NCI-H146 (cell line): Measurements from ENCODE around the gene RHOH.

Experiments
- DNase-seq: peaks from one replicate; lab custom pipeline; 2025; lab: John Stamatoyannopoulos, UW

The RHOH gene

DNA sequence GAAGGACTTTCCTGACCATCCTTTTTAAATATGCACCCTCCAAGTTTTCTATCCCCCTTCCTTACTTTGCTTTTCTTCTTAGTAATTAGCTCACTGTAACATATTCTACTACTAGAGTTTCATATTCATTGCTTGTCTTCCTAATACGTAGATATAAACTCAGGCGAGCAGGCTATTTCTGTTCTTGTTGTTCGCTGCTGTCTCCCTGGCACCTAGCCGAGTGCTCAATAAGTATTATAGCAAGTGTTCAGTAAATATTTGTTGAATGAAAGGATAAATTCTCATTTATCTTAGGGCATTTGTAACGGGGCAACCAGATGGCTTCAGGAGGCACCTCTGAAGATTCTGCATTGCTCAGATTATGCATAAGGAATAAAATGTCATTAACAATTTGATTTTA, 6.8 kb upstream of the RHOH start:
- peak; percentile 53 for DNase-seq

DNA sequence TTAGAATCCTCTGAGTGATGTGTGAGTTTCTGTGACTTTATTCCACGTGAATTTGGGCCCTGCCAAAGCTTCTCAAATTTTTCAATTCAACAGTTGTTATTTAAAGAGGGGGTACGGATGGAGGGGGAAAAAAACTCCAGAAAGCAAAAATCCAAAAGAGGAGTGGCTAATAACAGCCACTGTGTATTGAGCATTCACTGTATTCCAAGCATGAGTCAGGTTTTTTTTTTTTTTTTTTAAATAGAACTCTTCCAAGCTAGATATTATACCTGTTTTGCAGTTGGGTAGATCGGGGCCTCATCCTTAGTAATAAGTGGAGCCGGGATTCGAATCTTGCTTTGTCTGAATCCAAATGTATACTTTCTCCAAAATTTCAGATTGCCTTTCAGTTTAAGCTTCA, 6.4 kb upstream of the RHOH start:
- no peak for DNase-seq

DNA sequence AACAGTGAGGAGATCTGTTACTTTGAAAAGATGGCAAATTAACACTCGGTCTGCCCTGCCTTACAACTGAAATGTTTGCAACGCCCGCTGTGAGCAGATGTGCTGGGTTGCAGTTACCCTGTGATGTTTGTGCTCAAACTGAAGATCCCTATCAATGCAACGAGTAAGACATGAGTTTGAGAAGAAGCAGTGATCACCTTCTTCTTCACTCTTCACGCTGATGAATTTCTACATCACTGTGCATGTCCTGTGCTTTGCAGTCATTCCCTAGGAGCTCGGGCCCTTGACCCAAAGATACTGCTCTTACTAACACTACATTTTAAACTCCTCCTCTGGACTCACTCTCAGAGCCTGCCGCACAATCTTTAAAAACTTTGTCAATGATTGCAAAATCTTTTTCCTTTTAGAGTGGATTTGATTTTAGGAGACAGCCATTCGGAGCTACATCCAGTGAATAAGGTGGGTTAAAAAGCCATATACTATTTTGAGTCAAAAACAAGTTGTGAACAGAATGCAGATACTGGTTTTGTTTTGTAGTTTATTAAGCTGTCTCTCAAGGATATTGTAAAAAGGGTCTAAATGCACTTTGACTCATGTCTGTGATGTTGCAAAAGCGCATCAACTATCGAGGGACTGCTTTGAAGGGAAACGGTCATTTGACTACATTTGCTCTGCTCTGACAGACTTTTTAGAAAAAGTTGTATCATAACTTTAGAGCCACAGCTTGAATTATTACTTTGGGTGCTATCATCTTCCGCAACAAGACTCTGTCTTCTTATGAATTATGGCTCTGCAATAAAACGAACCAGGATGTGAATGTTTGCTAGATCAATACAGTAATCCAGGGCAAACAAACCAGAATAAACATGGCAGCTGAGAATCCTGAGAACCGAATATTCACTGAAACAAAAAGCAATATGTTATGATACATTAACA, 5.7 kb upstream of the RHOH start:
- peak; percentile 78 for DNase-seq

DNA sequence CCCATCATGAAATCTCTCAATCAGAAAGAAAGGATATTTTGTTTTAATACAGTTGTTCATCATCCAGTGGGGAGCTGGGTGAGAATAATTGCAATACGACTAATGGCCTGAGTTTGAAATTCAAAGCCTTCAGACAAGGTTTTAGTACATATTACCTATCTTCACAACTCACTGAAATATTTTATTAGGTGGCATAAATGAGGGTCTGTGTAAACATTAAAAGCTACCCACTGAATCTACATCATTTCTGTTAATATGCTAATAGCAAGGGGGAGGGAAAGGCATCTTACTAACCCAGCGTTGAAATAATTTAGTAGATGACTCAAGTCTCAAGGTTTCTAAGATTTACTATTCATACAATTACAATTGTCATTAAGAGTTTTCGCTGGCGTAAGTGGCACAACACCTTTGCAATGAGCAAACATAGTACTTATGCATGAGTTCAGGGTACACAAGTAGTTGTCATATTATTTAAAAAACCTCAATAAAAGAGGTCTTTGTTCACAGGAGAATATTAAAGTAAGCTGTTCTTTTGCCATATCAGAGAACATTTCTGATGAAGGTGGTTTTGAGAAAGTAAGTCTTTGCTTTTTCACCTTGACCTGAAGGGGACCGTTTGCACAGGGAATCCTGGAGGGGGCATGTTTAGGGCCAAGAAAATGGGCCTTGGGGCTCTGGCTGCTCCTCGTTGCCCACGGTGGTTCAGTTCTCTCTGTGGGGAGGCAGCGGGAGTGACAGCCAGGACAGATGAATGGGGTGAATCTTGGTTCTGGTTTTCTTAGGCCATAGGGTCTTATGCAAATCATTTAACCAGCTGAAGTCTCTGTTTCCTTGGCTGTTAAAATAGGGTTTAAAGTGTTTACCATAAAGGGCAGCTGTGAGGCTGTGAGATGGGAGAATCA, 4.5 kb upstream of the RHOH start:
- DNase-seq, result no peak

DNA sequence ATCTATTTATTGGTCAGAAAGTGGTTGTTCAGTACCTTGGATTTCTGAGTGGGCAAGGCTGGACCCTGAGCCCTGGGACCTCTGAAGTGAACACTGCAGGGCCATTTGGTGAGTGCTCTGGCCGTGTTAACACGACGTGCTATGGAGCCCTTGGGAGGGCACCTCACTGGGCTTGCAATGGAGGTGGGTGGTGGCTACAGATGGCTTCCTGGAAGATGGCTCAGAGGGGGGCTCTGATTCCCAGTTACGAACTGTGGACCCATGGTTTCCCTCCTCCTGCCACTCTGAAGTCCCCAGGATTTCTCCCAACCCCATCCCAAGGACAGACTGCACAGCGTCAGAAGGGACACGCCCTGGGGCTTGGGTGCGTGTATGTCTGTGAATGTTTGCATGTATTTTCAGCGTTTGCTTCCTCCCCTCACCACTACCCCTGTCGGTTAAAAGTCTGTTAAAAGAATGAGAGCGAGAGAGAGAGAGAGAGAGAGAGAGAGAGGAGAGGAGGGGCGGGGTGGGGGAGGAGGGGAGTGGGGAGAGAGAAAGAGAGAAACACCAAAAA, 3.7 kb upstream of the RHOH start:
- DNase-seq, result no peak

DNA sequence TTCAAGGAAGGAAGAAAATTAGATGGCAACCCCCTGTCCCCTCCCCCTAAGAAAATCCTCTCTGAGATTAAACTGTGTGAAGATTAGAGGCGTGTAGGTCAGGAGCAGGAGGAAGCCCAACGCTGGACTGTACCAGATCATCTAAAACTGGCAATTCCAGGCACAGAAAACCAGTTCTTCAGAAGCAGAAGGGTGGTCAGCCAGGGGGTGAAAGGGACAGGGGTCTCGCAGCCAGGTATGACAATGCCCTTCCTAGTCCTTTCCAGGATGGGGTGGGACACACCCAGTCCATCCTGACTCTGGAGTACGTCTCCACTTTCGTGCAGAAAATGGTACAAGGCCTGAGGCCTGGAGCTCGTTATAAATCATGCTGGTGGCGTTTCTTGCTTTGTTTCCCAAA, 3.3 kb upstream of the RHOH start:
- DNase-seq, result no peak

DNA sequence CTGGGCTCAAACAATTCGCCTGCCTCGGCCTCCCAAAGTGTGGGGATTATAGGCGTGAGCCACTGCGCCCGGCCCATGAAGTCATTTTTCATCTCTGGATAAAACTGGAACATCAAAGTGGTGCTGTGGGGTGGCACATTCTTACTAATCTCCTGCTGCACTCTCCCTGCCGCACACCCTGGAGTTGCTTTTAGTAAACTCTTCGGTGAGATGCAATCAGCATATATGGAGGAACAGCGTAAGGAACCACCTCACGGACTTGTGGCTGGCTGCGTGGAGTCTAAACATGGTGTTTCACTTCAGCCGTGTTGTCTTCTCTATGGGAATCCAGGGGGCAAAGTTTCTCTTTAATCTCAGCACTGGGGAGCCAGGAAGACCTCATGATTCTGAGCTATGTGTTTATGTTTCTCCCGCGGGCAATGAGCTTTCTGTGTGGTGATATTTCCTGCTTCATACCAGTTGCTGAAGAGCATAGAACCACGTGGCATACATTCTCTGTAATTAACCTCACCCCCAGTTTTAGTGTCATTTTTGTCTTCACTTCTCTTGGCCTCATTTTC, 2.1 kb upstream of the RHOH start:
- no peak for DNase-seq

DNA sequence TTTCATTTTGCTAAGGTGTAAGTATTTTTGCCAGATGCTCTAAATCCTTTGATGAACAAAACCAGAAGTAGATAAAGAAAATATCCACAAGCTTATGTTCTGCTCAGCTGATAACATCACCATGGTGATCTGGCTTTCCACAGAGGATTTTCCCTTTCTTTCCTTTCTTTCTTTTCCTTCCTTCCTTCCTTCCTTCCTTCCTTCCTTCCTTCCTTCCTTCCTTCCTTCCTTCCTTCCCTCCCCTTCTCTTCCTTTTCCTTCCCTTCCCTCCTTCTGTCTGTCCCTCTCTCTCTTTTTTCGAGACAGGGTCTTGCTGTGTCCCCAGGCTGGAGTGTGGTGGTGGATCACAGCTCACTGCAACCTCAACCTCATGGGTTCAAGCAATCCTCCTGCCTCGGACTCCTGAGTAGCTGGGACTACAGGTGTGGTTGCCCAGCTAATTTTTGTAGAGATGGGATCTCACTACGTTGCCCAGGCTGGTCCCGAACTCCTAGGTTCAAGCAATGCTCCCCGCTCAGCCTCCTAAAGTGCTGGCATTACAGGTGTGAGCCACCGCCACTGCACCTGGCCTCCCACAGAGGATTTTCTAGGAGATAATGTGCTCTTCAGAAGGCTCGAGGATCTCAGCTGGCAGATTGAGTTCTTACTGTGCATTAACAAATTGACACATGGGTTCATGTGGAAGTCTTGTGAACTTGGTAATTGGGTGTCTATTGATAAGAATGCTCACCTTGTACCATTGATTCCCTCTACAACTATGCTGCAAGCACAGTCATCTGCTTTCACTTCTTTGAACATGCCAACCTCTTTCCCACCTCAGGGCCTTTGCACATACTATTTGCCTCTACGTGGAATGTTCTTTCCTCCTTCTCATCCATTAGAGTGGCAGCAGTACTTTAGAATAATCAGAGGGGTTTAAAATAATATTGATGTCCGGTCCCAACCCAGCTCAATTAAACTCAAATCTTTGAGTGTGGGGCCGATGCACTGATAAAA, 1.4 kb upstream of the RHOH start:
- DNase-seq, result no peak

DNA sequence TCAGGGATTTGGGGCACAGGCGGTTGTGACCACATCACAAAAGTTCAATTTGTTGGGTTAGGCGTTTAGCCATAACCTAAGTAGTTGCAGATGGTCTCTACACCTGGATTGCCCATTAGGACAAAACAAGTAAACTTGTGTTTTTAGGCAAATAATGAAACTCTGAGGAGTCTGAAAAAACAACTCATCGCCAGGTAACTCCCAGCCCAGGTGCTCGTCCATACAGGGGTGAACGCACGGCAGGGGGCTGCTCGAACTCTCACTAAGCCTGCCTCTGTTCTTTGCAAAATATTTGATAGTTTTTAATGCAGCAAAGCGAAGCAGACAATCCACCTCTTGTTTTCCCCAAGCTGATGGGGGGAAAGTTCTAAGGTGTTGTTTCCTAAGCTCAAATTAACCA, 559 bp upstream of the RHOH start:
- DNase-seq, result no peak

DNA sequence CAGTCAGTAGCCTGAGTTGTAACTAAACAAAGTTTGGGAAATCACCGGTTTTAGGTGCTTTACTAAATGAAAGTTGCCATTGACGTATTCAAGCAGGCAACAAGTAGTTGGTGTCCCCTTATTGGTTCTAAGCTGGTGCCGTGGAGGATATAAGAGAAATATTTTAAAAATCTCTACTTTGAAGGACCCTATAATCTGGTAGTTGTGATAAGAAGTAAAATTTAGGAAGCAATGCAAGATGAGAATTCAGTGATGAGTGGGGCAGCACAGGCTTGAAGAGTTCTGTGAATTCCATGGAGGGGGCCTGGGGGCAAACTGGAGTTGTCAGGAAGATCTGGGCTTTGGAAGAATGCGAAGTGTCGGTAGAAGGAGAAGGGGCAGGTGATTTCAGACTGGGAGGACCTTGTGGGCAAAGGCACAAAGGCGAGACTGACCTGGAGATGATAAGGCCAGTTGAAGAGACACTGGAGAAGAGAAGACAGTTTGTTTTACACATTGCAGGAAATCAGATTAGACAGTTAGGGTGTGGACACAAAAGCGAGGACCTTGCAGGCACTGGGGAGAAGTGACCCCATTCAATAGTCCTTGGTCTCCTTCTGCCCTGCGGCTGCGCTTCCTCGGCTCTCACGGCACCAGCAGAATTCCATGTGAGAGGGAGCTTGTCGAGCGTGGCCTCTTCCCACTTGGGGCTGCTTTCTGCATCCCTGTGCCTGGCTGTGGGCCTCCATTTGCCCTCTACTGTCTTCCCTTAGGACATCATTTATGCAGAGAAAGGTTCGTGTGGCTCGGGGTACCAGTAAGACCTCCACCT, 1.3 kb downstream of the RHOH start:
- DNase-seq, result no peak

DNA sequence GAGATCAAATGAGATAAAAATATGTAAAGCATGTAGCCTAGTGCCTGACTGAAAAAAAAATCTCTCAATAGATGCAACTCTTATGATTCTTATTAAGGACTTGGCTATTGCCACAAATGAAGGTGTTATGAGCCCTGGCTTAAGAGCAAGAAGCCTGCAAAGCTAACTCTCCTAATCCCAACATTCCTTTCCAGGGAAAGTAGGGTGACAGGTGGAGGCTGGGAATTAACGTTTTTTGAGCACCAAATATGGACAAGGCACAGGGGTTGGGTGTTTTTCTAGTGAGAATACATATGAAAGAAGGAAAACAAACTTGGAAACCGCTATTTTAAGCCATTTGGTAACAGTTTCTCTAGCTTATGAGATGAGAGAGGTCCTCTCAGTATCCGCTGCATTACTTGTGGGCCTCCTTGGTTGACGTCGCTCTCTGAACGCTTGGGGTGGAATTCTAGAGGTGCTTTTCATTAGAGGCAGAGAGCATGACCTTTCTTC, 2.4 kb downstream of the RHOH start:
- DNase-seq, result no peak

DNA sequence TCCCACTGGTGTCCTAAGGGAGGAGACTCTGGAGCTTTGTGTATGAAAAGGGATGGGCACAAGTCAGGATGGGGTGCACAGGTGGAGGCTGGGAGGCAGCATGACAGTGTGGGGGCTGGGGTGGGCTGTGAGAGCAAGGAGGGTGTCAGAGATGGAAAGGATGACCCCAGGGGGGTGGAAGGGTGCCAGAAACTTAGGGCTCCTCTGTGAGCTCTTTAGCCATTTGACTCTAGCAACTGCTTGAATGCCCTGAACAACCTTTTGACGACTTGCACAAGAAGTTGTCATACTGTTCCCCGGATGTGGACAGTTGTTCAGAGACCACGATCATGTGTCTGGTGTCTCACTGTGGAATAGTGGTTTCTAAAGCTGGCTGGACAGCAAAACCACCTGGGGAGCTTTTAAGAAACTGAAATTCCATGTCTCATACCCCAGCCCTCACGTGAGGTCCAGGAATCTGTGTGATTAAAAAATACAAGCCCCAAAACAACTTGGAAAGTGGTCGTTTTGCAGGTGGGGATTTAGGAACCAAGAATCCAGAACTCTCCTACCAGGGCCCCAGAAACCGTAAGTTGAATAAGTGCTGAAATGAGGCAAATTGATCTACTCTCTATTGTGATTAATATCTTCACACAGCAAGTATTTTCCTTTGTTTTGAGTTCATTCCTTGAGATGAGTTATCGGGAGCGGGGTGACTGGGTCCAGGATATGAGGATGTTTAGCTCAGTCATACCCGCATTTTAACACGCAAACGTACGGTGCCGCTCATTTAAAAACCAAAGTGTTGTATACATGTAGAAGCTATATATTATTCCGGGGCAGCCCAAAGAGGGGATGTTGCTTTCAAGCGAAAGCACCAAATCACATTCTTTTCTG, 3.4 kb downstream of the RHOH start:
- DNase-seq, result no peak

DNA sequence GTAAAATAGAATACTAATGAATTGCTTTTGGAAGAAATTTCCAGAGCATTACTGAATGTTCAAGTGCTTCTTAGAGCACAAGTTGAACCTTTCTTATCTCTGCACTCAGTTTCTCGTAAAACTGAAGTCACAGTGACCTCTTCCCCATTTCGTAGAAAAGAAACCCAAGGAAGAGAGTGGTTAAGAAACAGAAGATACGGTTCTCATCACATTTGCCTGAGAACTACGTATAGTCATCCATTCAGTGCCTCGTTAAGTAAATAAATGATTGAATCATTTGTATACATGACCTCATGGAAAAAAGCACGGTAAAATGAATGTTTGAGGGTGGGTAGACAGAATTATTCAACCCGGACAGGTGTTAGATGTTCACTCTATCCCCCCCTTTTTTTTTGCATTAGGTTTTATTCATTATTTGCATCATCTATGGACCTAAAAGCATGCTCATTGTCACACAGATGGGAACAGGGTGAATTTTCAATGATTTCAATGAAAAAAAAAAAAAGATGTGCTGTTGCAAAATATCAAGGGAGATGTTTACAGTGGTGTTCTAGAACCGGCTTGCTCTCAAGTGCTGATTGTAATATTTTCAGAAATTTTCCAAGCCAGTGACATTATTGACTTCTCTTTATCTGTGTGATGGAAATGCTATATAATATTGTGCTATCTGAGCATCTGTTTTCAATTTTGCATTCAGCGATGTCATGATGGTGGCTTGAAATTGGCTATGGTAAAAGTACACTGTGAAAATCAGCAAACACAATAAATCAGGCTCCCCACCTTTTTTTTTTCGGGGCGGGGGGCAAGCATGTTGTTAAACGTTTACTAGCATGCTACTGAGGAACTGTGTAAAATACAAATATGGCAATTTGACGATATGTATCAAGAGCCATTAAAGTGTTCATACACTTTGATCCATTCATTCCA, 4.3 kb downstream of the RHOH start:
- peak; percentile 27 for DNase-seq

DNA sequence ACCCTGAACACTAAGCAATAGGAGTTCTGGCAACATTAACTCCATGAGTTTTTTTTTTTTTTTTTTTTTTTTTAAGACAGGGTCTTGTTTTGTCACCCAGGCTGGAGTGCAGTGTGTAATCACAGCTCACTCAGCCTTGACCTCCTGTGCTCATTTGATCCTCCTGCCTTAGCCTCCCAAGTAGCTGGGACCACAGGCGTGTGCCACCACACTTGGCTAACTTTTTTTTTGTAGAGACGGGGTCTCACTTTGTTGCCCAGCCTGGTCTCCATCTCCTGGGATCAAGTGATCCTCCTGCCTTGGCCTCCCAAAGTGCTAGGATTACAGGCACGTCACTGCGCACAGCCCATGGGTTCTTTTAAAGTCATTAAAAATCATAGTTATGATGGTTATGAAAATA, 5.1 kb downstream of the RHOH start:
- DNase-seq, result no peak

DNA sequence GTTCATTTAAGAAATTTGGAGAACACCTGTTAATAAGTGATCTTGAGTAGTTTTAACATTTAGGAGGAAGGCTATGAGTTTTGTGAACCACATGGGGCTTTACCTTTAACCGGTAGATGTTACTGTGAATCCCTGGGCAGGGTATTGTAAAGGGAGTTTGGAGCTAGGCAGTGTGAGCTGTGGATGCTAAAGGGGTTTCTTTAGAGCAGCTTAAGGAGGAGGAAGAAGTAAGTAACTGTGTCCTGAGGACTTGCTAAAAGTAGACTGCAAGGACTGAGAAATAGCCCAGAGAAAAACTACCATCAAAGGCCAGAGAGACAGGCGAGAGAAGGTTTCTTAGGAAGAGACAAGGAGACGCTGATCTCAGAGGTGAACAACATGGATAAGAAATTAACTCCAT, 5.6 kb downstream of the RHOH start:
- DNase-seq, result no peak

DNA sequence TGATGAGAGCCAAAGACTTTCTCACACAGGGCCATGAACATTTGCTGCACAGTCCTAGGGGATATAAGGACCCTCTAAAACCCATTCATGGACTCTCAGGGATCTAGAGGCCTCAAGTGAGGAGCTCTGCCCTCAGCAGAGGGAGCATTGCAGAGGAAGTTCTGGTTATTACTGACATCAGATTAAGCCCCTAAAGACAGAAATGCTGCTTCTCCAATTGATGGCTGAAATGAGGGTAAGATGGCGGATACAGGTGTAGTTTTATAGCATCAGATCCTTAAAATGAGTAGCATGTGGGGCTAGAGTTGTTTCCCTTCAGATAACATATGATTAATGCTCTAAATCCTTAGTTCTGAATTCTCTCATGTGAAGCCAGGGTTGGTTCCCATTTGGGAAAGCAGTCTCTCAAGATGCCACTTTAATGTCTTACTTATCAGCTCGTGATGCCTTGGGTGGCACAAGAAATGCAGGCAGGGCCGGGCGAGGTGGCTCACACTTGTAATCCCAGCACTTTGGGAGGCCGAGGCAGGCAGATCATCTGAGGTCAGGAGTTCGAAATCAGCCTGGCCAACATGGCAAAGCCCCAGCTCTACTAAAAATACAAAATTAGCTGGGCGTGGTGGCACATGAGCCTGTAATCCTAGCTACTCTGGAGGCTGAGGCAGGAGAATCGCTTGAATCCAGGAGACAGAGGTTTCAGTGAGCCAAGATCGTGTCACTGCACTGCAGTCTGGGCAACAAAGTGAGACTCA, 7.9 kb downstream of the RHOH start:
- no peak for DNase-seq
